MV-4-11 (cell line): Measurements from ENCODE around the gene RDH12.

Source experiments
- DNase-seq: peaks from one replicate; lab custom pipeline; 2025; lab: John Stamatoyannopoulos, UW

Gene RDH12

GRCh38 chr14:67749341-67750084 is 47.8 kb downstream of the RDH12 start:
- no peak for DNase-seq

- no peak for DNase-seq
These were observed 54.8 kb downstream of the RDH12 start for GRCh38 chr14:67756496-67756895.

- DNase-seq = no peak
These were observed 55.5 kb downstream of the RDH12 start for GRCh38 chr14:67757175-67757574.

- DNase-seq = no peak
These were observed 58.2 kb downstream of the RDH12 start for GRCh38 chr14:67759916-67760315.

- DNase-seq = no peak
These were observed 60.4 kb downstream of the RDH12 start for GRCh38 chr14:67762051-67762450.

- DNase-seq = no peak
These were observed 61.6 kb downstream of the RDH12 start for GRCh38 chr14:67763158-67763822.

- no peak for DNase-seq
These were observed 62.8 kb downstream of the RDH12 start for GRCh38 chr14:67764496-67764895.

GRCh38 chr14:67765192-67765834 is 63.6 kb downstream of the RDH12 start:
- no peak for DNase-seq

GRCh38 chr14:67766035-67766680 is 64.5 kb downstream of the RDH12 start:
- DNase-seq = peak; percentile 97

GRCh38 chr14:67768219-67768618 is 66.5 kb downstream of the RDH12 start:
- no peak for DNase-seq

GRCh38 chr14:67773844-67774377 is 72.2 kb downstream of the RDH12 start:
- no peak for DNase-seq

- DNase-seq = no peak
These were observed 75.1 kb downstream of the RDH12 start for GRCh38 chr14:67776653-67777322.

- no peak for DNase-seq
These were observed 77.1 kb downstream of the RDH12 start for GRCh38 chr14:67778792-67779191.

- DNase-seq = no peak
These were observed 80.4 kb downstream of the RDH12 start for GRCh38 chr14:67782090-67782489.
